ENCODE measurements around the gene BCAS3. TPM values are rescaled to one million over a fixed set of nuclear protein-coding genes. Genes with fewer than 3 reads are reported as not detected.

The BCAS3 gene
- total RNA-seq, 1 donor from 2014 or later, result 35.7 TPM

DNA sequence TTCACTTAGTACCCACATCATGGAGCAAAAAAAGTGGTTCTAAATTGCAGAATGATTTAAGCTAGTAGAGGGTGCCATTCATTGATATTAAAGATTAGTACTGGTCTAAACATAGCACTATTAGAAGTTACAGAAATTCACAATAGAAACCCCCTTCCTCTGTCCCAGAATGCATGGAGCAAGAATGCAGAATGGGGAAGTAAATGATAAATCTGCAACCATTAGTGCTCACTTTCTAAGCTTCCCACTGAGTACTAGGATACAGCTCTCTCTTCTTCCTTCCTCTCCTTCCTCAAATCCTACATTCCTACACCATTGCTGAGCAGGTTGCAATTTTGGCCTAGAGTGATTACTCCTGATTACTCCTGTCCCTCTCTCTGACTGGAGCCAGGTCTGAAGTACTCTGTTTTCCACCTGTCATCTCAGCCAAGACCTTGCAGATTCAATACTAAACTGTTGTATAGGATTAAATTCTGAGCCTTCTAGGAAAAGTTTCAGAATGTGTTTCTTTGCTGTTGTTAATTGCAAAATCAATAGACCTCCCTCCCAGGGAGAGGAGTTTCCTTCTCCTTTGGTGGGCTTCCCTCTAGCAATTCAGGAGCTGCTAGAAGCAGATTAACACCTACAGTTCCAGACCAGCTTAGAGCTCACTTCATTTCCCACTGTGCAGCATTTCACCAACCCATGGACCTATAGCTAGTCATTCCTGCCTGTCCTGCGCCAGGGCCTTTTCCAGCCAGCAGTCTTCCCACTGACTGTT is 556.5 kb downstream of the BCAS3 start:
- H3K36me3 Mint-ChIP-seq (ENCODE audit: unreplicated experiment), result no peaks in the 10 kb centered on the region
- no peaks in the 10 kb centered on the region for H3K27me3 Mint-ChIP-seq (ENCODE audit: unreplicated experiment)
- peaks cover 39% of the 10 kb centered on the region for H3K4me1 Mint-ChIP-seq (ENCODE audit: unreplicated experiment)
- H3K27ac Mint-ChIP-seq (ENCODE audit: unreplicated experiment), result no peak overlapping the region
- TF ChIP-seq CTCF (IDR thresholded peaks at IDR 0.05), result no peak
- H3K4me3 Mint-ChIP-seq (ENCODE audit: unreplicated experiment), result no peak overlapping the region
- DNase-seq (ENCODE audit: extremely low spot score, unreplicated experiment), result no peak
- no peaks in the 10 kb centered on the region for H3K9me3 Mint-ChIP-seq (ENCODE audit: unreplicated experiment)

GRCh38 chr17:61235001-61235826 is 557.6 kb downstream of the BCAS3 start:
- no peak for DNase-seq (ENCODE audit: extremely low spot score, unreplicated experiment)
- H3K27me3 Mint-ChIP-seq (ENCODE audit: unreplicated experiment), result no peaks in the 10 kb centered on the region
- no peaks in the 10 kb centered on the region for H3K36me3 Mint-ChIP-seq (ENCODE audit: unreplicated experiment)
- peak overlapping the region; percentile 22 for H3K4me3 Mint-ChIP-seq (ENCODE audit: unreplicated experiment)
- no peaks in the 10 kb centered on the region for H3K9me3 Mint-ChIP-seq (ENCODE audit: unreplicated experiment)
- no peak for TF ChIP-seq CTCF (IDR thresholded peaks at IDR 0.05)
- H3K27ac Mint-ChIP-seq (ENCODE audit: unreplicated experiment), result peak overlapping the region; percentile 69
- H3K4me1 Mint-ChIP-seq (ENCODE audit: unreplicated experiment), result peaks cover 44% of the 10 kb centered on the region

DNA sequence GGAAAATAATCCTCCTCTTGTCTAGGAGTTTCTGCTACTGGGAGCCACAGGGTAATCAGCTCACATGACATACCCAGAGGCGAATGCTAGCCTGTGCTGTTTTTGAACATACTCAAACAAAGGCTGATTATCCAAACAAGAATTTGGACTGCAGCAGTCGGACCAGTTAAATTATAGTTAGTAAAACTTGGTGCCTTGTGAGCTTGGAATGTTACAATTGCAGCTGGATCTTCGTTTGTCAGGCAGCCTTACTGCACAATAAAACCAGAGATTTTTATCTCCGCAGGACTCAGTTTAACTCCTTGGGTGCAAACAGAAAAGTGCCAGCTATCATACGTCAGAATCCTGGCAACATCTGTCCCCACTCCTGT is 558.2 kb downstream of the BCAS3 start:
- Mint-ChIP-seq H3K27ac (ENCODE audit: unreplicated experiment) (peak overlapping the region; percentile 69), H3K9me3 (ENCODE audit: unreplicated experiment) (no peaks in the 10 kb centered on the region), H3K4me3 (ENCODE audit: unreplicated experiment) (peak overlapping the region; percentile 11), H3K4me1 (ENCODE audit: unreplicated experiment) (peaks cover 44% of the 10 kb centered on the region), H3K36me3 (ENCODE audit: unreplicated experiment) (no peaks in the 10 kb centered on the region), H3K27me3 (ENCODE audit: unreplicated experiment) (no peaks in the 10 kb centered on the region)
- TF ChIP-seq CTCF (IDR thresholded peaks at IDR 0.05), result no peak
- no peak for DNase-seq (ENCODE audit: extremely low spot score, unreplicated experiment)

- Mint-ChIP-seq H3K36me3 (ENCODE audit: unreplicated experiment) (no peaks in the 10 kb centered on the region), H3K9me3 (ENCODE audit: unreplicated experiment) (no peaks in the 10 kb centered on the region), H3K4me1 (ENCODE audit: unreplicated experiment) (peaks cover 44% of the 10 kb centered on the region), H3K27me3 (ENCODE audit: unreplicated experiment) (no peaks in the 10 kb centered on the region), H3K27ac (ENCODE audit: unreplicated experiment) (no peak overlapping the region), H3K4me3 (ENCODE audit: unreplicated experiment) (no peak overlapping the region)
- DNase-seq (ENCODE audit: extremely low spot score, unreplicated experiment), result no peak
- no peak for TF ChIP-seq CTCF (IDR thresholded peaks at IDR 0.05)
These were observed 559.6 kb downstream of the BCAS3 start for GRCh38 chr17:61237275-61237674.

- no peak for TF ChIP-seq CTCF (IDR thresholded peaks at IDR 0.05)
- Mint-ChIP-seq H3K4me3 (ENCODE audit: unreplicated experiment) (no peak overlapping the region), H3K27ac (ENCODE audit: unreplicated experiment) (peak overlapping the region; percentile 58), H3K27me3 (ENCODE audit: unreplicated experiment) (no peaks in the 10 kb centered on the region), H3K4me1 (ENCODE audit: unreplicated experiment) (peaks cover 44% of the 10 kb centered on the region), H3K9me3 (ENCODE audit: unreplicated experiment) (no peaks in the 10 kb centered on the region), H3K36me3 (ENCODE audit: unreplicated experiment) (no peaks in the 10 kb centered on the region)
- no peak for DNase-seq (ENCODE audit: extremely low spot score, unreplicated experiment)
These were observed 560.8 kb downstream of the BCAS3 start for GRCh38 chr17:61238455-61238933.
